ENCODE measurements around the gene SKA1.

SKA1 gene, protein sequence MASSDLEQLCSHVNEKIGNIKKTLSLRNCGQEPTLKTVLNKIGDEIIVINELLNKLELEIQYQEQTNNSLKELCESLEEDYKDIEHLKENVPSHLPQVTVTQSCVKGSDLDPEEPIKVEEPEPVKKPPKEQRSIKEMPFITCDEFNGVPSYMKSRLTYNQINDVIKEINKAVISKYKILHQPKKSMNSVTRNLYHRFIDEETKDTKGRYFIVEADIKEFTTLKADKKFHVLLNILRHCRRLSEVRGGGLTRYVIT

DNA sequence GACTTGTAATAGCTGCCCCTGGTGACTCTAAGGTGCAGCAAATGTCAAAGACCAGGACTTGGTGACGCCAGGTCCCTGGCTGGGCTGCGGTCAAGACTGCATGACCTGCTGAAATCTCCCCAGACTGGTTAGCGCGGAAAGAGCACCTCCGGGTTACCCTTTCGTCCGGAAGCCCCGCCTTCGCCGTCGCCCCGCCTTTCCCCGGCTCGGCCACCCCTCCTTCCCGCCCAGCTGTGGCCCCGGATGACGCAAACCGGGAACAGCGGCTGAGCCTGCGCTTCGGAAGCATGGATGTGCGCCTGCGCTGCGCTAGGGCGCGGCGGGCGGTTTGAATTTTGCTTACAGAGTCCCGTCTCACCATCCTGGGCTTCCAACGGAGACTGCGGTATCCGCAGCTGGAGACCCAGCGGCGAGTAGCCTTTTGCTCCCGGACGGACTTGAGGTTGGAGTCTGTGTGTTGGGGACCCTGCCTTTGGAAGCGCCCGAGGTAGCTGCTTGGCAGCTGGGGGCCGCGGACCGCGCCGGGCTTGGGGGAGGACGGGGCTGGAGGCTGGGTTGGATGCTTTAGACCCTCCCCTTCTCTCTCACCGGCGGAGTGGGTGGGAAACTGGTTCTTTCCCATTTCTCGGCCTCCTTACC, at the start of gene SKA1:
SKA1 (plus strand) TSS at position 294 of the 639 bp plus-strand sequence. CDS start 785 bp downstream, outside the sequence.
- DNase-seq, result peak; percentile 92

DNA sequence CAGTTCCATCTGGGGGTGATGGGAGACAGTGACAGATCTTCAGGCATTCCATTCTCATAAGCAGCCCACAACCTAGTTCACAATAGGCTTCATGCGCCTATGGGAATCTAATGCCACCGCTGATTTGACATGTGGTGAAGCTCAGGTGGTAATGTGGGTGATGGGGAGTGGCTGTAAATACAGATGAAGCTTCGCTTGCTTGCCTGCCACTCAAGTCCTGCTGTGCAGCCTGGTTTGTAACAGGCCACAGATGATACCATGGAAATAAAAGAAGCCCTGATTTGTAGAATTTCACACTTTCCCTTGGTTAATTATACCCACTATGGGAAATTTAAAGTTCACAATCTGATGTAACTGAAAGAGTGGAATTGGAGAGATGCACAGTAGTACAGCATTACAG, 46.9 kb upstream of the SKA1 start:
- DNase-seq, result no peak

DNA sequence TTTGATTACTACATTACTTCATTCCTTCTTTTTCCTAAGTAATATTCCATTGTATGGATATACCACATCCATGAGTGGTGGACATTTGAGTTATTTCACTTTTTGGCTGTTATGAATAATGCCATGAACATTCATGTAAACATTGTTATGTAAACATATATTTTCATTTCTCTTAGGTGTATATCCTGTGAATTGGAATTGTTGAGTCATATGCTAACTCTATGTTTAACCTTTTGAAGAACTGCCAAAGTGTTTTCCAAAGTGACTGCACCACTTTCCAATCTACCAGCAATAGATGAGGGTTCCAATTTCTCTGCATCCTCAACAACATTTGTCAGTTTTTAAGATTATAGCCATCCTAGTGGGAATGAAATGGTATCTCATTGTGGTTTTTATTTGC, 44.7 kb upstream of the SKA1 start:
- no peak for DNase-seq

DNA sequence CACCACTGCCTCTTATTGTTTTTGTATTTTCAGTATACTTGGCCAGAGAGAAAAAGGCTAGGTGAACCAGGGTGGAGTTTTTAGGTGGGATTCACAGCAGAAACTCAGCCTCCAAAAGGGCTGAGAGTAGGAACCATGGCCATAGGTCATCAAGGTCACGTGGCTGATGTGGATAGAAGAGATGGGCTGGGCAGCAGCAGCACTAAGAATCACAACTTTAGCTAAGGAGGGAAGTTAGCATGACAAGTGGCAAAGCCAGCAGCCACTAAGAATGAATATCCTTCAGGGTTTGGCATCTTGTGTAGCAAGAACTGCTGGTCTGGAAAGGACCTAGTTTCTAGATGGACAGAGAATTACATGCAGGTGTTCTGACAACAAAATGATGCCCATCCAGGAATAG, 43.2 kb upstream of the SKA1 start:
- no peak for DNase-seq

DNA sequence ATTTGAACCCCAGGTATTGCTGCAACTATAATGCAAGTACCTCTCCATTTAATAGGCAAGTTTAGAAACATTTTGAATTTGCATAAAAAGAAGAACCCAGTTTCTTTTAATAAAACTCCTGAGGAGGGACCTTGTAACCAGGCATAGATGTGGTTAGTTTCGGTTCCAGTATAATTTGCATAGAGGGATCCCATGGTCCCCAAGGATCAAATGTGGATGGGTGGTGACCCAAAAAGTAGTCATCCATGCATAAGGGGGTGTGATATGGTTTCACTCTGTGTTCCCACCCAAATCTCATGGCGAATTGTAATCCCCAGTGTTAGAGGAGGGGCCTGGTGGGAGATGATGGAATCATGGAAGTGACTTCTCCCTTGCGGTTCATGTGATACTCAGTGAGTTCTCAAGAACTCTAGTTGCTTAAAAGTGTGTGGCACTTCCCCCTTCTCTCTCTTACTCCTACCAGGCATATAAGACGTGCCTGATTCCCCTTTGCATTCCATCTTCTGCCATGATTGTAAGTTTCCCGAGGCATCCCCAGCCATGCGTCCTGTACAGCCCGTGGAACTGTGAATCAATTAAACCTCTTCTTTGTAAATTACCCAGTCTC, 40.2 kb upstream of the SKA1 start:
- no peak for DNase-seq

DNA sequence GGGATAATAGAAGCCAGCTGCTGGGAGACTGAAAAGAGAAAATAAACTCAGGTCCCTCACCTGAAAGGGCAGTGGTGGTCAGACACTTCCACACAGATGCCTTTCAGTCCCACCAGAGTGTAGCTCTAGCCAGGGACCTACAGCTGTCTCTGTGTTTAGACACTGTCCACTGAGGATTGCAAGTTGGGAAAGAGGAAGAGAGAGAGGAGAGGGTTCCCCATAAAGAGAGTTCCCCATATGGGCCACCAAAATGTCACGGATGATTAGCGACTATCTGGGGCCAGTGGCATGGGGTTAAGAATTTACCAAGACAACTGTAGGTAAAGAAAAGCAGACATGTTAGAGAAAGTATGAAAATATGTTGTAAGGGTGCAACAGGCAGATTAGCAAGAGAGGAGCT, 36.7 kb upstream of the SKA1 start:
- DNase-seq, result no peak

DNA sequence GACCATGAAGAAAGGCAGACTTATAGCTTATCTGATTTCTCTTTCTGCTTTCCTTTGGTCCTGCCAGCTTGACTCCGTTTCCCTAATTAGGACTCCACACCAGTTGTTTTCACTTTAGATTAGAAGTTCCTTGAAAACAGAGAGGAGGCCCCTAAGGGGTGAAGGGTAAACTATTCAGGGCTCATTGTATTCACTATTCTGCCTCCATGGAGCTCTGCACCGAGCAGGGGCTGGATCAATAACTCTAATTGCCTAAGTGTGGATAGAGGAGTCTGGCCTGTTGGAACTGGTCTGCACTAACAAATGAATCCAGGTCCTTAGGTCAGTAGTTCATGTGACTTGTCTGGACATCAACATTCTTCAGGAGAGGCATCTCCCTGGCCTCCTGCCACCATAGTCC, 36.1 kb upstream of the SKA1 start:
- DNase-seq, result no peak

DNA sequence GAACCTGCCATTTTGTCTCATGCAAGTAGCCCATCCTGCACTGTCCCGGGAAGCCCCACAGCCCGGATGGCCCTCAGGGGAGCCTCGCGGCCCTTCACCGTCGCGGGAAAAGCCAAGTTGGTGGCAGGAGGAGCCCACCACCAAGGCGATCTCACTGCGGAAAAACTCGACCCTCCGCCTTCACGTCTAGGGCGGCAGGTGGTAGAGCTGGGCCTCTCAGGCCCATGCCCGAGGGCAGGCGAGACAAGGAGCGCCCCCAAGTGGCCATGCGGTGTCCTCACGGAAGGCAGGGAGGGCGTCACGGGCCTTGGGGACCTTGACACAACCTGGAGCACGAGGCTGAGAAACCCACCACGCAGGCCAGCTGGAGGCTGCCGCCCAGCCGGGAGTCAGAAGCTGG, 34.8 kb upstream of the SKA1 start:
- no peak for DNase-seq

DNA sequence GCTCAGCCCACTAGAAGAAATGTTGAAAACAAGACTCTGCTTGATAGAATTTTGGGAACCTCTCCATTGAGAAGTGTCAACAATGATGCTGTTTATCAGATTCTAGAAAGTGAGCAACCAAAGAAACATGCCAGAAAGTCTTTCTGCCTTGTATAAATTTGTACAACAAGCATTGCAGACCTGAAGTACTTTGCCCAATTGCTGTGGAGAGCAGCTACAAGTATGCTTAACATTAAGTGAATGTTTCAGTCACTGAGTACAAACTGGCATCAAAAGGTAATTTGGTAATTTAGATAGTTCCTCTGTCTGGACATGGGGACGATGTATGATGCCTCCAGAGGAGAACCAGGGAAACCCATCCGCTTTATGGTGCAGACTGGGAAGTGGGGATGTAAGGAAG, 33.4 kb upstream of the SKA1 start:
- DNase-seq, result no peak

DNA sequence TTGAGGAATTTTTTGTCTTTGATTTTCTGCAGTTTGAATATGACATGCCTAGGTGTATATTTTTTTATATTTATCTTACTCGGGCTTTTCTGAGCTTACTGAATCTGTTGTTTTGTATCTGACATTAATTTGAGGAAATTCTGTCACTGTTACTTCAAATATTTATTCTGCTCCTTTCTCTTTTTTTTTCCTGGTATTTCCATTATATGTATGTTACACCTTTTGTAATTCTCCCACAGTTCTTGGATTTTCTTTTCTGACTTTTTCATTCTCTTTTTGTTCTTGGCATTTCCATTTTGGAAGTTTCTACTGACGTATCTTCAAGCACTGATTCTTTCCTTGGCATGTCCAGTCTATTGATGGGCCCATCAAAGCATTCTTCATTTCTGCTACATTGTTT, 24.1 kb upstream of the SKA1 start:
- no peak for DNase-seq

DNA sequence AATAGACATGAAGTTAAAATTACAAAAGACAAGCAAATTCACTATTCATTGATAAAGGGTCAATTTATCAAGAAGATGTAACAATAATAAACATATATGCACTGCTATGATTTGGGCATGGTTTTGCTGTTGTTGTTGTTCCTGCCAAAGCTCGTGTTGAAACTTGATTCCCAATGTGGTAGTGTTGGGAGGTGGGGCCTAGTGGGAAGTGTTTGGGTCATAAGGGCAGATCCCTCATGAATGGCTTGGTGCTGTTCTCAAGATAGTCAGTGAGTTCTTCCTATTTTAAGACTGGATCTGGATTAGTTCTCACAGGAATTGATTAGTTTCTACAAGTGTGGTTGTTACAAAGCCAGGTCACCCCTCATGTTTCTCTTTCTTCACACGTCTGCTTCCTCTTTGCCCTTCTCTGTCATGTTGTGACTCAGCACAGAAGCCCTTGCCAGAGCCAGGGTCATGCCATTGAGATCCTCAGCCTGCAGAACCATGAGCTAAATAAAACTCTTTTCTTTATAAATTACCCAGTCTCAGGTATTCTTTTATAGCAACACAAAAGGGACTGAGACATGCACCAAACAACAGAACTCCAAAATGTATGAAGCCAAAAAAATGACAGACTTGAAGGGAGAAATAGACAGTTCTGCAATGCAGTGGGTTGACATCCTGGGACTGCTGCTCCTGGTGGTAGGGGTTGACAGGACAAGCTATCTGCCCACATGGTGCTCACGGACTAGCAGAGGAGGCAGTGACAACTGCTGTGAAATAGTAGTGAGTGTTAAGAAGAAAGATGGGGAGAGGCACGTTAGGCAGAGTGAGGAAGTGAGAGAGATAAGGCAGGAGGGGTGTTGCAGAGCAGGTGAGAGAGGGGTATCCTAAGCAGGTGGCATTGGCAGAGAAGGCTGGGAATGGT, 18.6 kb upstream of the SKA1 start:
- no peak for DNase-seq

DNA sequence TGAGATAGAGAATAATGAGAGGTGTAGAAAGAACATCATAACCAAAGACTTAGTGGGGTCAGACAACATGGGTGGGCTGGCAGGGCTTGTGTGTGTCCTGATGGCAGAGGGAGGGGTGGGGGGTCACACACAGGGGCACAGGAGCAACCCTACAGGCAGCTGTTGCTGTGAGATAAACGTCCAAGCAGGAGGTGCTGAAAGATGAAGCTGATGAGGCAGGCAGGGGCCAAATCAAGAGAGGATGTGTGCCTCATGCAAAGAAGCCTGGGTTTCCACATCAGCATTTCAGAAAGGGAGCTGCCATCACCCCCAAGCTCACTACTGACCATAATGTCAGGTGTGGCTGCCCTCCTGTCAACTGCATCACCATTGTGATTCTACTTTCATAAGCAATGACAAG, 16.0 kb upstream of the SKA1 start:
- no peak for DNase-seq

DNA sequence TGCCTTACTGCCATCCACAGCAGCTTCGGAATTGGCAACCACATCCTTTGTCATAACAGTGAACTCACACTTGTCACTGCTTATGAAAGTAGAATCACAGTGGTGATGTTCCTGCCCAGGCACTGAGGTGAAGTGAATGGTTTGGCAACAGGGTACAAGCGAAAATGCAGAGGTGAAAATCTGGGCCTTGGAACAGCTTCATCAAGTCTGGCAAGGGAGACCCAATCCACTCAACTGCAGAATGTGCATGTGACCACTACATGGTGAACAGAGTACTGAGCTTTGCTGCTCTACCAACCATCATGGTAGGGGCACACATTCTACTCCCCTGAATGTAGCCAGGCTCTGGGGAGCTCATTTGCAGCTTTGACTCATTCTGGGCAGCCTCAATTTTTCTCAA, 15.0 kb upstream of the SKA1 start:
- no peak for DNase-seq

DNA sequence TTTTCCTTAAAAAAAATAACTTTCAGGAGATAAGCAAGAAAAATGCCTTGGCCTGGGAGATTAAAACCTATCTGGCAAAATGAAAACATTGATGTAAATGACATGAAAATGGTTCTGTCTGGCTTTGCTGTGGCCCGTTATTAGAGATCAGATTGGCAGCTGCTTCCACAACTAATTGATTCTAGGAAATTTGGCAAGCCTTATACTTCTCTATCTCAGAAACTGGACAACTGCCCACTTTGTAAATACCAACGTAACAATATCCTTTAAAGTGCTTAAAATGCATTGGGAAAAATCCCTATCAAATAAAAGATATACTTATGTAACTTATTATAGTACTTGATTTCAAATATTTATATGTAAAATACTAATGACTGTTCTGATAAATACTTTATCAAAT, 14.2 kb upstream of the SKA1 start:
- no peak for DNase-seq

DNA sequence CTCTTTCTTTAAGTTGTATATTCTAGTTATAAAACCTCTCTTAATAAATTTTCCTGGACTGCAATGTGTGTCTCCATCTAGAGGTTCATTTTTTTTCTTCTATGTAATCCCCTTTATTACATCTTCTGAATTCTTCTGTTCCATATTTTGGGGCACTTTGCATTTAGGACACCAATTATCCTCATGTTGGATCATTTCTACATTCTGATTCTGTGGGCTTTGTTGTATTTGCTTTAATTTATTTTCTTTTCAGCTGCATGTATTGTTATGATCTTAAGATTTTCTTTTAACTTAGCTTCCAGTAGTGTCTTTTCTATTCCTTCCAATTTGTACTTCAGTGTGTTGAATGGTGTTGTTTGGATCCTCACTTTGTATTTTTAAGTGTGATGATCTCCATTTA, 5.2 kb upstream of the SKA1 start:
- no peak for DNase-seq

DNA sequence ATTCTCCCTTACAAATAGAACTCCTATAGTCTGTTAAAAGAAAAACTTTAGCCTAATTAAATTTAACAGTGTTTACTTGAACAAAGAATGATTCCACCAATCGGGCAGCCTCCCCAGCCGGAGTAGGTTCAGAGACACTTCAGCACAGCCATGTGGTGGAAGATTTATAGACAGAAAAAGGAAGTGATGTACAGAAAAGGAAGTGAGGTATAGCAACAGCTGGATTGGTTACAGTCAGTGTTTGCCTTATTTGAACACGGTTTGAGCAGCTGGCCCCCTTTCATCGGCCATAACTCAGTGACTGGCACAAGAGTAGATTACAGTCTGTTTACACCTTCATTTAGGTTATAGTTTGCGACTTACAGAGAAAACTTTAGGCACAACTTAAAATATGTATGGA, 2.1 kb upstream of the SKA1 start:
- DNase-seq, result no peak

DNA sequence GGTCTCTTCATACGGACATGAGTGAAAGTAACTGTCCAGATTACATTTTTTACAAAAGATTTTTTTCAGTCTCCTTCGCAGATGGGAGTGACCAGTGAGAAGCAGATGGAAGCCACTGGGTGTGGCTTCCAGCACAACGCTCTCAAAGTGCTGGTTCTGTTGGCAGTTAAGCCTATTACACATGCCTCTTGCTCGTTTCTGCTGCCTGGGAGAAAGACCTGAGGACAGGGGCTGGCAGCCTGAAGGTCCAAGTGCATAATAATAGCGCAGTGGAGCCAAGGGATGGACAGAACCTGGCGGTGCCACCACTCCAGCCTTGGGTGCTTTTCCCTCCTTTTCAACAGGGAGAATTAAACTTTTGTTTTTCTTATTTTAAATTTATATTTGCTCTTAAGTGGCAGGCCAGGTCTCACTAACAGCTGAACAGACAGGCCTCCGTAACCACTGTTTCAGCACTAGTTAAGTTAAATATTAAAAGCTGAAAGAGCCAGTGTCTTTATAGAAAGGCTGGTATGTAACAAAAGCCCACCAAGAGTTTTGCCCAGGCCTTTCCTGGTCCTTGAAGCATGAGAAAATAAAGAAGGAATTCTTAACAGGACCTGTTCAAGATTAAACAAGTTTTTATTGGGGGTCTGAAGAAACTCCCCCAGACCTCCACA, 1.2 kb upstream of the SKA1 start:
- DNase-seq, result no peak

DNA sequence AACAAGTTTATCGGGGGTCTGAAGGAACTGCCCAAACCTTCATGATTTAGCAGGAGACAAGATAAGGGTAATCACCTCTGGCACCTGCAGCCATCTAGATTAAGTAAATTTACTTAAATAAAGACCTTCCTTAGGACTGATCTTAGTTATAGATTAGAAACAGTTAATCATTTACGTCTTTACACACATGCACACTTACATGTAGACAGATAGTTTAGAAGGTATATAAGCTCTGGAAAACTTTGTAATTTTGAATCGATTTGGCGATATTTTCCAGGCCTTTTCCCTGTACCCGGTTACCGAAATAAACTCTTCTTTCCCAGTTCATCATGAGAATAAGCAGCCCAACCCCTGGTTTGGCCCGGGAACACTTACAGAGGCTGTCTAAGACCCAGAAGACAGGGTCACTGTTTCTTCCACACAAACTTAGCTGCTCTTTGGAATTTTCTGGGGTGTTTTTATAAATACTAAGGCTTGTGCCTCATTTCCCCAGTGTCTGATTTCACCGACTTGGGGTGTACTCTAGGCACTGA, 560 bp upstream of the SKA1 start:
- no peak for DNase-seq

DNA sequence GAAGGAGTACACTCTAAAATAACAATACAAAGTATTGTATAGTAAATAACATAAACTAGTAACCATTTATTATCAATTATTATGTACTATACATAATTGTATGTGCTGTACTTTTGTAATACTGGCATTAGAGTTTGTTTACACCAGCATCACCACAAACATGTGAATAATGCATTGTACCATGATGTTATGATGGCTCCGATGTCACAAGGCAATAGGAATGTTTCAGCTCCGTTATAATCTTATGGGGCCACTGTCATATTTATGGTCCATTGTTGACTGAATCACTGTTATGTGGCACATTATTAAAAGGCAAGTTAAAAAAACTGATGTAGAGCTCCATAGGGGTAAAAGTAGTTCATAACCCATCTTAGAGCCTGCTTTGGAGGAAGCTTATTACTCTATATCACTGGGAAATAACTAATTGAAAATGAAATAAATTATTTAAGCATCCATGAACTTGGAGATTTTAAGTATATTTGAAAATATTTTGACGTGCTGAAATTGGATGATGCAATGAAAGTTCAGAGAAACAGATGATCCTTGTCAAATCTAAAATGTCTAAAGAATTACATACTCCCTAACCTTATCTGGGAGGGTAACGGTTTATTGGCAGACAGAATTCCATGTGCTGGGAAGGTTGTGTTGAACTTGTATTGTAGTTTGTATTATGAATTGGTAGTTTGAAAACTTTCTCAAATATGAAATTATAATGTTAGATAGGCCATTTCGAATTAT, 2.4 kb downstream of the SKA1 start:
- no peak for DNase-seq

DNA sequence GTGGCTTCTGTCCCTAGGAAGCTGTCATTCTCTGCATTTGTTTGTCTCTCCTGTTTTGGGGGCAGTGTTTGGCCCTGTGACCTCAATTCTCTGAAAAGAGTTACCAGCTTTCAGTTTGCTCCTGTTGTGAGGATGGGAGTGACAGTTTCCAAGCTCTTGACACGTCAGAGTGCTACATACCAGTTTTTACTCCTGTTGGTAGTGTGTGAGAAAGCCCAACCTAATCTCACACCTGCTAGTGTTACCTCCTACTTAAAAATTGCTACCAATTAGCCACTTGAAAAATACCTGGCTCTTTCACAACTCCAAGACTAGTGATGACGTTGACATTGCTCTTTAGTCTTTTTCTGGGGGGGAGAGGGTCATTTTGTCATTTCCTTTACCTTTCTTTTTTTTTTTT, 14.1 kb downstream of the SKA1 start:
- DNase-seq, result no peak

DNA sequence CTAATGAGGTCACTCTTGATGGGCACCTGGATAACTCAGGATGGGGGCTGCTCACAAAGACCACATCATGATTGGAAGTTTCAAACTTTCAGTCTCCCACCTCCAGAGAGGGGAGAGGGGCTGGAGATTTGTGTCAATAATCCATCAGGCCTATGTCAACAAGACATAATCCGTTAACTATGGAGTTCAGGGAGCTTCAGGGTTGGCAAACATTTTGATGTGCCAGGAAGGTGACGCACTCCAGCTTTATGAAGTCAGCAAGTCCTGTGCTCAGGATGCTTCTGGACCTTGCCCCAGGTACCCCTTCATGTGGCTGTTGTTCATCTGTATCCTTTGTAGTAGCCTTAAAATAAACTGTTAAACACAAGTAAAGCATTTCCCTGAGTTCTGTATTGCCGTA, 19.0 kb downstream of the SKA1 start:
- DNase-seq, result no peak

DNA sequence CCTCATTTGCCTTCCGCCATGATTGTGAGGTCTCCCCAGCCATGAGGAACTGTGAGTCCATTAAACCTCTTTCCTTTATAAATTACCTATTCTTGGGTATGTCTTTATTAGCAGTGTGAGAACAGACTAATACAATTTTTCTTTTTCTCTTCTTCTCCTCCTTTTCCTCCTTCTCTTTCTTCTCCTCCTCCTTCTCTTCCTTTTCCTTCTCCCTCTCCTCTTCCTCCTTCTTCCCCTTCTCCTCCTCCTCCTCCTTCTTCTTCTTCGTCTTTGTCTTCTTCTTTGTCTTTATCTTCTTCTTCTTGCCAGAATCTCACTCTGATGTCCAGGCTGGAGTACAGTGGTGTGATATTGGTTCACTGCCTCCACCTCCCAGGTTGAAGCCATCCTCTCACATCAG, 20.2 kb downstream of the SKA1 start:
- no peak for DNase-seq
